H4 (cell line): Measurements from ENCODE around the gene HYAL2. TPM values are rescaled to one million over a fixed set of nuclear protein-coding genes. Genes with fewer than 3 reads are reported as not detected.
"Not testable (repeated sequence)": the region's sequence is repeated elsewhere in the genome, so short reads cannot be mapped to it uniquely, and the experiment has no call there.

ENCODE experiments used
- DNase-seq: peaks from one replicate; pipeline ENCODE4 v3.0.0-alpha.2; 2015; ENCODE audit warnings: low spot score
- total RNA-seq: library from RNA; depleted of rRNA; stranded (reverse); fragments of >200 nt; shearing (Covaris generic); gene quantifications from 2 replicates; pipeline ENCODE4 v1.2.3, GENCODE V29; 2014

The HYAL2 gene
- total RNA-seq, 1 experiment from 2014 or later = 41.1 TPM

DNA sequence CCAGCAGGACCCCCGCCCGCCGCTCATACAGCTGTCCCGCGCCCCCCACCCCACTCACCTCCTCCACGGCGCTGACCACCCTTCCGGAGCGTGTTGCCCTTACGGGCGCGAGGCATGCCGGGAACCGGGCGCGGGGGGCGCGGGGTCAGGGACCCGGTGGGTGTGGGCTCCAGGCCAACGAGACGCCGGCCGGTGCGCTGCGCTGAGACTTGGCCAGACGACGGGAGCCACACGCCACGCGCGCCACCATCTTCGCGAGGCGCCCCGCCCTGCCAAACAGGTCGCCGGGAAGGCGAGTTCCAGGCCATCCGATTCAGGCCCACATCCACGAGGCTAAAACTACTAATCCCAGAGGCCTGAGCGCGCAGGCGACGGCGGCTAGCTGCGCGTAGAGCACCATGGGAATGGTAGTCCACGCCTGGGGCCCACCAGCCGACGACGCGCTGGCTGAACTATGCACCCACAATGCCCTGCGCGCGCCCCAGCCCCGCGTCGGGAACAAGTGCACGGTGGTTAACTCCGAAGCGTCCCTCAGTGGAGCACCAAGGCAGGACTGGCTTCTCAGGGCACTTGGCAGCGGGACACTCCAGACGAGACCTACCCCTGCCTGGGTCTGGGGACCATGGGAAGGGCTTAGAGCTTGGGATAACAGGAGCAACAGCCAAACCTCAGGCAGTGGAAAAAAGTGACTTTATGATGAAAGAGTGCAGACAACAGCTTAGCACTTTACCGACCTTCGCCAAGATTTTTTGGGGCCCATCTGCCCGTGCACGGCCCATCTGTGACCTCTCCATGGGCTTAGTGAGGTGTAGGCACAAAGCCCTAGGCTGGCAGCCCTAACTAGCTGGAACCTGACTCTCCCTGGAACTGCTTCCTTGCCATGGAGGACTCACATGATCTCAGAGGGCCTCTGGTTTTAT lies 30.1 kb downstream of the HYAL2 start, which contains the start of gene IFRD2:
Gene IFRD2, minus strand, starts transcription at position 271 of the 920 bp plus-strand sequence. Its CDS starts 155 bp downstream, at position 116.
- peak; percentile 94 for DNase-seq

DNA sequence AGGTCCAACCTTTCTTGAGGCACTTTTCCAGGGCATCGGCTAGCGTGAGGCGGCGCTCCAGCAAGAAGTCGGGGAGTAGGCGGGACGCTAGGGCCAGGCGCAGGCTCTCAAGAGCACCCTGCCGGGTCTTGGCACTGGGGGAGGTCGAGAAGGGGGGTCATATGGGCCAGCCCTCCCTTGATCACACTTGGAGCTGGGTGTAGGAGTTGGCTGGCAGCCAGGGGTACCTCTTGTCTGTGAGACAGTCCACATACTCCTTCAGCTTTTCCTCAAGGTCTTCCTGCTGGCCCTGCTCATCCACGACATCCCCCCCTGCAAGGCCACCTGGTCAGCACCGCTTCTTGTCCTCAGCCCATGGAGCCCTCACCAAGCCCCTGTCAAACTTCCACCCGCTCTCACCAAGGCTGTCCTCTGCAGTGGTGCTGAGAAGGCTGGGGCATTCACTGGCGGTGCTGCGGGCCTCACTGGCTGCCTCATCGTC lies 32.3 kb downstream of the HYAL2 start:
- DNase-seq = no peak

DNA sequence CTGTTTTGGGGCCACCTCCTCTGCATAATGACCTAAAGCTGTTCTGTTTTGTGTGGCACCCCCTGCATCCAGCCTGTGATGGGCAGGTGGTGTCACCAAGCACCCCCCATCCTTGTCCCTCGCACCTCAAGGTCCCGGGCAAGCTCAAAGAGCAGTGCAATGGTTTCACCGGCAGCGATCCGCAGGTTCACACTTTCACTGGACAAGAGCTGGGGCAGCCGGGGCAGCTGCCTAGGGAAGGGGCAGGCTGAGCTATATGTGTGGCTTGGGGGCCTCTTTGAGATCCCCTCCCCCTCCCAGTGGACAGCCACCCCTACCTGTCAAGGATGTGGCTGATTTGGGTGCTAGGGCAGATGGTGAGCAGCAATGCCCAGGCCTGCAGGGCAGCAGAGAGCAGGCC lies 33.4 kb downstream of the HYAL2 start:
- DNase-seq = no peak

DNA sequence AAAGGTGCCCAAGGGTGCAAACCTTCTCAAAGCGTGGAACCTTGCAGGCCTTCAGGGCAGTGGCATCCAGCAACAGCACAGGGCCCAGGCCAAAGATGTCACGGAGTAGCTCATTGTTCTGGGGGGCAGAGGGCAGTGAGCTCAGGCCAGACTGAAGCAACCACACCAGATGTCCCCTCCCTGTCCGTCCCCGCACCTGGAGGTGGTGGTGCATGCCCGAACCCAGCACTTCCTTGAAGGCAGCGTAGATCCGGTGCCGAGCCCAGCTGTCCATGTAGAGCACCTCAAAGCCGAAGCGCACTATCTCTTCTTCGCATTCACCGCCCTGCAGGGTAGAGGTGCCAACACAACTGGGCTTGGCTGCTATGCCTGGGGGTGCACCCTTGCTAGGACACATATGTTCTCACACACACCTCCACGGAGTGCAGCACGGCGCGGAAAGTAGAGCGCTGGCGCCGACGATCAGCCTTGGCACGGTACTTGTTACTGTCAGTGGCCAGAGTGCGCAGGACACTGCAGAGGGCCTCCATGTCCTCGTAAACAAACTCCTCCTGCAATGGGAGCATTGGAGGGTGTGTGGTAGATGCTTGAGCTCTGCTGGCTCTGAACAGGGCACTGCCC lies 34.0 kb downstream of the HYAL2 start:
- no peak for DNase-seq

DNA sequence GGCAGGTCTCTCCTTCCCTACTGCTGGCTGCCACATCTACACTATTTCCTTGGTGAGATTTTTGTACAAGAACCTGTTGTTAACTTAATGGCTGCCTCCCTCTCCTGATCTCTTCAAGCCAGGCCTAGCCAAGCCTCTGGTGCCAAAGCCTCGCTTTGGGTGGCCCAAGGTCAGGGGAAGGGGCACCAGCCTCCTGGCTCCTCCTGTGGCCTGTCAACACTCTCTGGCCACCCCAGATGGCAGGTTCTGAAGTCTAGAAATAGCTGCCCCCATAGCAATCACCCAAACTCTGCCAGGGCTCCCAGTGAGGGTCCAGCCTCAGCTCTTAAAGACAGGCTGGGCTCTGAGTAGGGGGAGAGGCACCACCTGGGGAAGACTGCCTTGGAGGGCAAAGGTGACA lies 35.3 kb downstream of the HYAL2 start:
- DNase-seq = no peak

DNA sequence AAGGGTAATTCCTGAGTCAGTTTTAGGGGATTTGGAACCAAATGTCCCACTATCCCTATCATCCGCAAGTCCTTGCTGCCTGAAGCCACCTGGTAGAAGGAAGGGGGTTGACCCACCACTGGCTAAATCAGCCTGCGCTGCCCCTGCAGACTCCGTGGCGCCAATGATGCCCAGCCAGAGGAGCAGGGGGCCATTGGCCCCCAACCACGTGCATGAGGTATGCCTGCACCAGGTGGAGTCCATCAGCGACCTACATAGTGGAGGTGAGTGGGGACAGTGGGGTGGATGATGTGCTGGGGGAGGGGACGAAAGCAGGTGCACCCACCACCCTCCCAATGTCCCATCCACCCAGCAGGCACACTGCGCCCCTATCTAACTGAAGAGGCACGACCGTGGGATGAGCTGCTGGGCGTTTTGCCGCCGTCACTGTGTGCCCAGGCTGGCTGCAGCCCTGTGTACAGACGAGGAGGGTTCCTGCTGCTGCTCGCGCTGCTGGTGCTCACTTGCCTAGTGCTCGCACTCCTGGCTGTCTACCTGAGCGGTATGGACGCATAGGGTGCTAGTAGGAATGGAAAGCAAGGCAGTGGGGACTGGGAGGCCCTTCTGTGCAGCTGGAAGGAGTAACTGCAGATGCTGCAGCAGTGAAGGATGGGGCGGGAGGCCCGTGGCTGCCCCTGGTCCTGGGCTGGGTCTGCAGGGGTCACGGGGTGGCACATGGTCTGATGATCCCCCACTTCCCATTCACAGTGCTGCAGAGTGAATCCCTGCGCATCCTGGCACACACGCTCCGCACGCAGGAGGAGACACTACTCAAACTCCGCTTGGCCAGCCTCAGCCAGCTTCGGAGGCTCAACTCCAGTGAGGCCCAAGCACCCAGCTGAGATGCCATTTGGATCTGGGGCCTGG lies 36.0 kb downstream of the HYAL2 start:
- DNase-seq = no peak

DNA sequence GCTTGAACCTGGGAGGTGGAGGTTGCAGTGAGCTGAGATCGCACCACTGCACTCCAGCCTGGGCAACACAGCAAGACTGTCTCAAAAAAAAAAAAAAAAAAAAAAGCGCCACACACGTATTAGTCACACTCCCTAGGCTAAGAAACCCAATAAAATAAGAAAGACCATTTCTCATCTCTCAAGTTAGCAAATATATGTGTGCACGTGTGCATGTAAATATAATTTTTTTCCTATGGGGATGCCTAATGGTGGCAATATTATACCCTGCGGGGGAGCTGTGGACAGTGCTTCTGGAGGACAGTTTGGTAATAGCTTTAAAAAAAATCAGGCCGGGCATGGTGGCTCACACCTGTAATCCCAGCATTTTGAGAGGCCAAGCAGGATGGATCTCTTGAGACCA lies 38.4 kb downstream of the HYAL2 start:
- DNase-seq = not testable (repeated sequence)

DNA sequence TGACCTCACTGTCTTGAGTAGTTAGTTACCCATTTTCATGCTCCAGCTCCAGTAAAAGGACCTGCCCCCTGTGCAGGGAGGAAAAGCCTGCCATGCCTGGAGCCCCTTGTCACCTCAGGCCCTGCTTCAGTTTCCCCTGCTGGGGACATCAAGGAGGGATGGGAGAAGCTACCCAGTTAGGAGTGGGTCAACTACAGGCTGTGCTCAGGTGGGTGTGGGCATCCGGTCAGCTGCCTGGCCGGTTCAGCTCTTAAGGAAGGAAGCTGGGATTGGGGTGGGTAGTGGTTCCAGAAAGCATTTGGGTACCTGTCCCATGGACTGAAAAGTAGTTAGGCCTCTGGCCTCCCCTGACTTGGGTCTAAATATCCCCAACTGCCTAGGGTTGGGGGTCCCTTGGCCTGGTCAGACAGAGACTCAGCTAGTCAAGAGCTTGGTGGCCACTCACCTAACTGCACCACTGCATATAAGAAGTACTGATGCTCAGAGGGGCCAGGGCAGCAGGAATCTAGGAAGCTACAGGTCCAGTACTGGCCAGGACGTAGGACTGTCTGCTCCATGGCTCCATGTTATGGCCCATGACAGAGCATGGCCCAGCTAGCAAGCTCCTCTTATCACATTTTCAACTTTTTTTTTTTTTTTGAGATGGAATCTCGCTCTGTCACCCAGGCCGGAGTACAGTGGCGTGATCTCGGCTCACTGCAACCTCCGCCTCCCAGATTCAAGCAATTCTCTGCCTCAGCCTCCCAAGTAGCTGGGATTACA lies 43.1 kb downstream of the HYAL2 start:
- DNase-seq = no peak

DNA sequence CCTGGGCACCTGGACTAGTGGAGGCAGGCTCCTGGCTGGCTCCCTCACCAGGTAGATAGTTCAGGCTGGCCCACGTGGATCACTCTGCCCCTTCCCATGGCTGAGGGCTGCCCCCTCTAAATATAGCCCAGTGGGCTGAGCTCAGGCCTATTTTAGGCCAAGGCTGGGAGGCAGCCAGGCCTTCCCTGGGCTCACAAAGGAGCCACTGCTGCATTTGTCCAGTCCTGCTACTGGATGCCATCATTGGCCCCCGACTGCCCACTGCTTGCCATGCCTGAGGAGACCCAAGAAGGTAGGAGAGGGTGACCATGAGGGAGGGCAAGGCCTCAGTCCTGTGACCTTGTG lies 43.7 kb downstream of the HYAL2 start, which contains the start of gene LSMEM2:
Gene LSMEM2, plus strand, starts transcription at position 208 of the 345 bp plus-strand sequence. Its CDS starts 27 bp downstream, at position 235.
- no peak for DNase-seq

DNA sequence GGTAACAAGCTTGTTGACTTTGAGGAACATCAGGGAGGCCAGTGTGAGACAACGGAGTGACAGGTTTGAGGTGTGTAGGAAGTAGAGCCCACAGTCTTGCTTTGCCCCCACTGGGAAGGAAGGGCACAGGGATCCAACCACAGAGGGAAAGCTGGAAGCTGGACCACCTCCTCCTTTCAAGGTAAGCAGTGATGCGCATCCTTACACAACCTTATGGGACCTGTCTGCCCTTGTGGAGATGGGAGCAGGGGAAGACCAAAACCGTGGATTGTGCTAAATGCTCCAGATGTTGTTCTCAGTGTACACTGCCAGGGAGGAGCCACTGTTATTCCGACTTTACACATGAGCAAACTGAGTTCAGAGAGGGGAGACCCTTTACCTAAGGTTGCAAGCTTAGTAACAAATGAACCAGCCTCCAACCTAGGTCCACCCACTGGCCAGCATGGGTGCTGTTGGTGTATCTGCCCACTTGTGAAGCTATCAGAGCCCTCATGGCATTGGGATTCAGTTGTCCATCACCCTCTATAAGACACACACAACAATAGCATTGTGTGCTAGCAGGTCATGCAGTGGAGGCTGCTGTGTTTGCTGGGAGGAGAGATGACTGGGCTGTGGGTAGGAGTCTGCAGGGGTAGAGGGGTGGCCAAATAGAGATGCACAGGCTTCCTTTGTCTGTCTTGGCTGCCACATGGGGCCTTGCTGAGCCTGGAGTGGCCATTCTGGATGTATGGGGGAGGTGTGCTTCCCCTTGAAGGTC lies 44.2 kb downstream of the HYAL2 start:
- DNase-seq = no peak

DNA sequence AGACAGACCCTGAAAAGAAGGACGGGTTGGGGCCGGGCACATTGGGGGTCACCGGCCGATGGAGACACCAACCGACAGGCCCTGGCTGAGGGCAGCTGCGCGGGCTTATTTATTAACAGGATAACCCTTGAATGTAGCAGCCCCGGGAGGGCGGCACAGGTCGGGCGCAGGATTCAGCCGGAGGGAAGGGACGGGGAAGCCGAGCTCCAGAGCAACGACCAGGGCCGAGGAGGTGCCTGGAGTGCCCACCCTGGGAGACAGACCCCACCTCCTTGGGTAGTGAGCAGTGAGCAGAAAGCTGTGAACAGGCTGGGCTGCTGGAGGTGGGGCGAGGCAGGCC lies 45.8 kb downstream of the HYAL2 start:
- no peak for DNase-seq

DNA sequence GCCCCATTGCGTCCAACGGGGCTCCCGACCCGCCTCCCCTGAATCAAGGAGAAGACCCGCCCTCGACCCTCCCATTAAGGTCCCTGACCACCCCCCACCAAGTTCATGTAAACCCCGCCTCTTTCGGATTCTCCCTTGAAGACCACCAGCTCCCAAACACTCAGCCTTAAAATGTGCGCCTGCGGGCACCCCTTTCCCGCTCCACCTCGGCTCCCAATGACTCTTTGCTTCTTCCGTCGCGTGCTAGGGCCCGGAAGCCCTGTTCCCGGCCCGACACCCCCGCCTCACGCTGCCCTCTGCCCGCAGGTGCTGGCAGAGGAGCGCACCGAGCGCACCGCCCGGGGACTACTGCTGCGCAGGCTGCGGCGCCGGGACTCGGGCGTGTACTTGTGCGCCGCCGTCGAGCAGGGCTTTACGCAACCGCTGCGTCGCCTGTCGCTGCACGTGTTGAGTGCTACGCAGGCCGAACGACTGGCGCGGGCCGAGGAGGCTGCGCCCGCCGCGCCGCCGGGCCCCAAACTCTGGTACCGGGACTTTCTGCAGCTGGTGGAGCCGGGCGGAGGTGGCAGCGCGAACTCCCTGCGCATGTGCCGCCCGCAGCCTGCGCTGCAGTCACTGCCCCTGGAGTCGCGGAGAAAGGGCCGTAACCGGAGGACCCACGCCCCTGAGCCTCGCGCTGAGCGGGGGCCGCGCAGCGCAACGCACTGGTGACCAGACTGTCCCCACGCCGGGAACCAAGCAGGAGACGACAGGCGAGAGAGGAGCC lies 46.4 kb downstream of the HYAL2 start:
- DNase-seq = no peak

DNA sequence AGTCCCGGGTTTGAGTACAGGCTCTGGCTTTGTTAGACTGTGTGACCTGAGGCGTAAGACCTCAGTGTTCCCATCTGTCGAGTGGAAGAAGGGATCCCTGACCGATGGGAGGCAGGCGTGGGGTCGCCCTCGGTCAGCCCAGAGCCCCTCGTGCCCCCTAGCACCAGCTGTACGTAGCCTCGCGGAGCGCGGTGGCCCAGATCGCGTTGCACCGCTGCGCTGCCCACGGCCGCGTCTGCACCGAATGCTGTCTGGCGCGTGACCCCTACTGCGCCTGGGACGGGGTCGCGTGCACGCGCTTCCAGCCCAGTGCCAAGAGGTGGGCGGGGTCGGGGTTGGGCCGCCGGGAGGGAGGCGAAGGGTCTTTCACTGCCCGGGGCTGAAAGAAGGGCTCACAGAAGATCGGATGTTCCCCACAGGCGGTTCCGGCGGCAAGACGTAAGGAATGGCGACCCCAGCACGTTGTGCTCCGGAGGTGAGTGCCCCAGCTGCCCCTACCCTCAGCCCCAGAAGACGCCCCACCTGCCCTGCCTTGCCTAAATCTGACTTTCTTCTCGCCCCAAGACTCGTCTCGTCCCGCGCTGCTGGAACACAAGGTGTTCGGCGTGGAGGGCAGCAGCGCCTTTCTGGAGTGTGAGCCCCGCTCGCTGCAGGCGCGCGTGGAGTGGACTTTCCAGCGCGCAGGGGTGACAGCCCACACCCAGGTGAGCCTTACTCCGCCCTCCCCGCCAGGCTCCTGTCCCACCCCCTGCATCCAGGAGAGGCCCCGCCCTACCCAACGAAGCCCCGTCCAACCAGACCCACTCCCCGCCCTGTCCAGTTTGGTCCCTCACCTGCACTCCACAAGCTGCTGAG lies 47.2 kb downstream of the HYAL2 start:
- no peak for DNase-seq

DNA sequence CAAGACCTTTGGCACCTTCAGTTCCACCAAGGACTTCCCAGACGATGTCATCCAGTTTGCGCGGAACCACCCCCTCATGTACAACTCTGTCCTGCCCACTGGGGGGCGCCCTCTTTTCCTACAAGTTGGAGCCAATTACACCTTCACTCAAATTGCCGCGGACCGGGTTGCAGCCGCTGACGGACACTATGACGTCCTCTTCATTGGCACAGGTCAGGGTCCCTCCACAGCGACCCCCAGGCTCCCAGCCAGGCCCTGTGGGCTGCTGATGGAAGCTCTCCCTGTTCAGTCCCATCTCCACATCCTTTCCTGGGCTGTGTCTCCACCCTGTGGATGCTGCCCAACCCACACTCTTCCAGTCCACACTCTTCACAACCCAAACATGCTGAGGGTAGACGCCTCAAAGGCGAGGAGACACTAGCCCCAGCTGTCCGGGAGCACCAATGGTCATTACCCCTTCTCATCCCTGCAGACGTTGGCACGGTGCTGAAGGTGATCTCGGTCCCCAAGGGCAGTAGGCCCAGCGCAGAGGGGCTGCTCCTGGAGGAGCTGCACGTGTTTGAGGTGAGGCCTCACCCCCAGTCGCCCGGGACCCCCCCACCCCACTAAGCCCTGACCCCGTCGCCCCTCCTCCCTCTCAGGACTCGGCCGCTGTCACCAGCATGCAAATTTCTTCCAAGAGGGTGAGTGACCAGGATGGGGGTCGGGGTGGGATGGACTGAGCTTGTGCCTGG lies 48.0 kb downstream of the HYAL2 start:
- DNase-seq = no peak

DNA sequence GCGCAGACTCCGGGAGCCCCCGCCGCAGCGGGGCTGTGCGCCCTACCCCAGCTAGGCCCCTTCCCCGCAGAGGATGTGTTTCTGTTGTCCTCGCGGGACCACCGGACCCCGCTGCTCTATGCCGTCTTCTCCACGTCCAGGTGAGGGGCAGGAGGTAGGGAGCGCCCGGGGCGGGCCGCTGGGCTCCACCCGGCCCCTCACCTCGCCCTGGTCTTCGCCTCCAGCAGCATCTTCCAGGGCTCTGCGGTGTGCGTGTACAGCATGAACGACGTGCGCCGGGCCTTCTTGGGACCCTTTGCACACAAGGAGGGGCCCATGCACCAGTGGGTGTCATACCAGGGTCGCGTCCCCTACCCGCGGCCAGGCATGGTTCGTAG lies 48.9 kb downstream of the HYAL2 start:
- DNase-seq = no peak

DNA sequence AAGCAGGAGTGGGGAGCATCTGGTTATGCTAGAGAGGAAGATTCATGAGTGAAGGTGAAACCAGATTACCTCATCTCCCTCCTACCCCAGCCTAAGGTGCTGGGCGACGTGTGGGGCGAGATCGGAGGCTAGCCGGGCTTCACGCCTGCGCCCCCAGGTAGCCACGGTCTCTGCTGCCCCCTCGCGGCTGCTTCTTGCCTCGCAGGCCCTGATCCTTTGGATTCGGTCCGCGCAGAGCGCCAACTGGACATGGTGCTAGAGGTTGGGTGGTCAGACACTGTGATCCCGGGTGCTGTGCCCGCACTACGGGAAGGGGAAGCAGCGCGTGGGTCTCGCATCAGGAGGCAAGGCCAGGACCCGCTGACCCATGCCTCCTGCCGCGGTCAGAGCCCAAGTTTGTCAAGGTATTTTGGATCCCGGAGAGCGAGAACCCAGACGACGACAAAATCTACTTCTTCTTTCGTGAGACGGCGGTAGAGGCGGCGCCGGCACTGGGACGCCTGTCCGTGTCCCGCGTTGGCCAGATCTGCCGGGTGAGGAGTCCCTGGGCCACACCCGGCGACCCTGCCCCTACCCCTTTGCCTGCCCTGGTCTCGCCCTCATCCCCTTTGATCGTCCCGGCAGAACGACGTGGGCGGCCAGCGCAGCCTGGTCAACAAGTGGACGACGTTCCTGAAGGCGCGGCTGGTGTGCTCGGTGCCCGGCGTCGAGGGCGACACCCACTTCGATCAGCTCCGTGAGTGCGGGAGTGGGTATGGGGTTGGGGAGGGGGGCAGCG lies 49.4 kb downstream of the HYAL2 start:
- DNase-seq = peak; percentile 34

DNA sequence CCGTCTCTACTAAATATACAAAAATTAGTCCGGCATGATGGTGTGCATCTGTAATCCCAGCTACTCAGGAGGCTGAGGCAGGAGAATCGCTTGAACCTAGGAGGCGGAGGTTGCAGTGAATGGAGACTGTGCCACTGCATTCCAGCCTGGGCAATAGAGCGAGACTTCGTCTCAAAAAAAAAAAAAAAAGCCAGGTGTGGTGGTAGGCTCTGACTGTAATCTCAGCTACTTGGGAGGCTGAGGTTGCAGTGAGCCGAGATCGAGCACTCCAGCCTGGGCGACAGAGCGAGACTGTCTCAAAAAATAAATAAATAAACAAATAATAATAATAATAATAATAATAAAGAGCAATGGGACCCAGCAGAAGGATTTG lies 50.0 kb downstream of the HYAL2 start:
- DNase-seq = not testable (repeated sequence)
